ENCODE measurements around the gene CDKN1A.

DNA sequence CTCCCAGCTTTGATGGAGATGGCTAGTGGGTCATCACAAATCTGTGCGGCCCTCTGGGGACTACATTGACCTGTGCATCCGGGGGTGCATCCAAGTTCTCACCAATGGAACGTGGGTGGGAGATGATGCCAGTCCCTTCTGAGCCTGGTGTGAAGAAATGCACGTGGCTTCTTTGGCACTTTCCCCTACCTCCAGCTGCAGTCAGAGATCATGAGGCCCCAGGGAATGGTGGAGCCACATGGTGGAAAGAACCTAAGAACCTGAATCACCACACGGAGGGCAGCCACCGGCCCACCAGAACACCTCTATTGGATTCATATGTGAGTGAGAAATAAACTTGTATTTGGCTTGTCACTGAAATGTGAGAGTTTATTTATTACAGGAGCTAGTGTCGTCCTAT lies 9.9 kb upstream of the CDKN1A start:
- TF ChIP-seq ZNF384 (IDR thresholded peaks at IDR 0.05): no peak
- TF ChIP-seq SUZ12 (IDR thresholded peaks at IDR 0.05): no peak
- TF ChIP-seq FOXK2 (IDR thresholded peaks at IDR 0.05): no peak
- no peak for TF ChIP-seq SP1 (IDR thresholded peaks at IDR 0.05)
- TF ChIP-seq ARNT (IDR thresholded peaks at IDR 0.05): no peak
- no peak for TF ChIP-seq TARDBP (IDR thresholded peaks at IDR 0.05)
- TF ChIP-seq FOXA1 (IDR thresholded peaks at IDR 0.05): no peak
